GM19324 (cell line): ENCODE results near the gene SEMA4C.
A peak's percentile ranks its signal among the peaks of the same experiment; 100 is the strongest.
"Not testable (repeated sequence)": the region's sequence is repeated elsewhere in the genome, so short reads cannot be mapped to it uniquely, and the experiment has no call there.

Source experiments
- ATAC-seq: cut with Tn5 transposase; IDR thresholded peaks from one replicate; pipeline ENCODE4 v1.9.1; 2021; ENCODE audit warnings: mild to moderate bottlenecking, moderate library complexity; ENCODE audit not compliant: unreplicated experiment, low FRiP score

SEMA4C gene

DNA sequence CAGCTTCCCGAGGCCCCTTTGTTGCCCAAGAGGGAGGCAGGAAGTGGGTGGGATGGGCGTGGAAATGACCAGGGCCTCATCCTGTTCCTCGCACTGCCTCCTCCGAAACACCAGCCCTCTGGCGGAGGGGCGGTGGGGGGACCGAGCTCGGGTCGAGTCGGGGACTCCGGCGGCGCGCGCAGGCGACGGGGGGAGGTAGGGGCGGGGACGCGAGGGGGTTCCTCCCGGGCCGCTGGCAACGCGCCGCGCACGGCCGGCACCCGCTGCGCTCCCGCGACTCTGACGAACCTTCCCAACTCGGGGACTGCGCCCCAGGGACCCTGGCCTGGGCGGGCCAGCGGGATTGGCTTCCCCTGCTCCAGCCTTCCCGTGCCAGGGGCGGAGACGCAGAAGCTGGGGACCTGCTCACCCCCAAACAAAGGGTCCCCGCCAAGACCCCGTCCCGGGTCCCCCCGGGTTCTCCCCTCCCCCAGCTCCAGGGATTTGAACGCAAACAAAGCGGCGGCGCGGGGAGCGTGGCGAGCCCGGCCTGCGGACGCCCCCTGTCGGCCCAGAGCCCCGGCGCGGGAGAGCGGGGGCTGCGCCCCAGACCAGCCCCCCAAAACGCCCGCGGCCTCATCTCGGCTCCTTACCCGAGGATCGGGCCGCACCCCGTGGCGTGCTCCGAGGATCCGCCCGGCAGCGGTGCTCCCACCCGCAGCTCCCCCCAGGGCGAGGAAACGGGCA lies 1.2 kb downstream of the SEMA4C start:
- ATAC-seq, result no peak

DNA sequence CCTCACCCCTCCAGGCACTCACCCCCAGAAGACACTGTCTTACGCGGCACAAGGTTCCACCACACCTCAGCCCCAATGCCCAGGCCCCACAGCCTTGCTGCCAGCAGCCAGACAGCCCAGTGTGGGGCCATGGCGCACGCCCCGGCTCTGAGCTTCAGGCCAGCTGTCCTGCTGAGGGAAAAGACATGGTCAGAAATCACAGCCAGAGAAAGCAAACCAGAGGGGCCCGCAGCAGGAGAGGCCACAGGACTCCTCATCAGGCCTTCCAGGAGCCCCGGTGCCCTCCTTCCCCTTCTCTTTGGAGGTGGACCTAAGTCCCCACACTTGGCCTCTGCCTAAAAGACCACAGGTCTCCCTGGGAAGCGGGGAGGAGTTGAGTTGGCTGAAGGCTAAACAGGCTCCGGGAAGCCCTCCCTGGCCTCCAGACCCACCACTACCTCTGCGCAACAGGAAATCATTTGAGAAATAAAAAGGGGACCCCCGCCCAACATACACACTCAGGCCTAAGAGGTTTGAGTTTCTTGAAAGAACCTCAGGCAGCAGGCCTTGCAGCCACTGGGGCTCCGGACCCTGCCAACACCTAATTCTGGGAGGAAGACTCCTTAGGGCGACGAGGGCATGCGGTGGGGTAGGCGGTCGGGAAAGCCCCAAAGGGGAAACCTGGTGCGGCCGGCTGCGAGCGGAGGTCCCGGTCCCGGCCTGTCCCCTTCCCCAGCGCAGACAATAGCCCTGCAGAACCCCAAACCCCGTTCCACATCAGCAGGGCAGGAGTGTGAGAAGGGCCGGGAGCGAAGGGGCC lies 1.9 kb downstream of the SEMA4C start:
- ATAC-seq, result no peak

DNA sequence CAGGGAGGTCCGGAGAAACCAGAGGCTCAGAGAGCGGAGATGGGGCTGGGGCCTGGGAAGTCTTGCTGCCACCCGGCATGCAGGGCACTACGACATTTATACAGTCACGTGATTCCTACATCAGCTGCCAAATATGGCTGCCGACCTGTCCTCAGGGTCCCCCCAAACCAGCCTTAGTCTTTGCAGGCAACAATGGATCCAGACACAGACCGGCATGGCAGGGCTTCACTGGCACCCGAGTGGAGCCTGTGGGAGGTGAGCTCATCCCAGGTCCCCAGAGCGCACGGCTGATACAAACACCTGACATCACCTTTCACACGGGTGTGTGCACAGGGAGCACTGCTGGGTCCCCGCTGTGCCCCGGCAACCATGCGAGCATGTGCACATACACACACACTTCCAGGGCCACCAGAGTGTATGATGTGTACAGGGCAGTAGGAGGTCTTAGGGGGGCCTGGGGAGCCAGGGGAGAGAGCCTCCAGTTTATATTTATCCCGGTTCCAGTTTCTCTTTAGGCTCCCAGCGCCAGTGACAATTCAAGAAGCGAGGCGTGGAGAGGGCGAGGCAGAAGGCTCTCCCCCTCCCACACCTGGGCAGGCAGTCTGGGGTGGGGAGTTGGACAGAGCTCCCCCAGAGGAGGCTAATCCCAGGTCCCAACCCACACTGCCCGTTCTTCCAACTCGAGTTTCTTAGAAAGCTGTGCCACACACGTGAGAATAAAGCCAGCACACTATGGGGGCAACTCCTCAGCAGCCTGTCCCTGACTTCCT lies 2.7 kb downstream of the SEMA4C start:
- ATAC-seq, result no peak

DNA sequence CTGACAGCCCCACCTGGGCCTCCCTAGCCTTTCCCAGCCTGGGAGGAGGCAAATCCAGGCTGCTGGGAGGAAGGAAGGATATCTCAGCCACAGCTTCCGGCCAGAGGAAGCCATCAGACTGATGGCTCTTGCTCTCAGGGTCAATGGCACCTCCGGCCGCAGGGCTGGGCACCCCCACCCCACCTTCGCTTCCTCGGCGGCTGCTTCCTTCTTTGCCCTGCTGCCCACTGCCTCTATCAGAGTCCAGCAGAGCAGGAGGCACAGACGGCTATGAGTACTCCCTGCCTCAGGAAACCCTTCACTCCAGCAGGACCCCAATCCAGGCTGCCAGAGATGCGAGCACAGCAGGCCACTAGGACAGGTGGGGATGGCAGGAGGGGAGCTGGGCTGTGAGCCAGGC lies 3.3 kb downstream of the SEMA4C start:
- ATAC-seq, result no peak

DNA sequence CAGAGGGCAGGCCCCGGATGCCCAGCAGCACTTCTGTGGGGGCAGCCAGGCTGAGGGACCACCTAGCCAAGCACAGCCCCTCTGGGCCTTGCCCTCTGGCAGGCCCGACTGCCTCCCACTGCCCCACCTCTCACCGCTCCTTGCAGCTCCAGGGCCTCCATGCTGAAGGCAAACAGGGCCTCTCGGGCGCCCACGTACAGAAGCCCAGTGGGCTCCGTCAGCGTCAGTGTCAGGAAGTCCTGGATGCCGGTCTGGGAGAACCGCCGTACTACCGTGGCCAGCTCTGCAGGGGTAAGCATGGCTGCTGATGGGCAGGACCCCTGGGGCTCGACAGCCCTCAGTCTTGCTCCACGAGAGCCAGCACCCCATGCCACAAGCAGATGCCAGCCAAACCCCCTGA lies 3.7 kb downstream of the SEMA4C start:
- no peak for ATAC-seq

DNA sequence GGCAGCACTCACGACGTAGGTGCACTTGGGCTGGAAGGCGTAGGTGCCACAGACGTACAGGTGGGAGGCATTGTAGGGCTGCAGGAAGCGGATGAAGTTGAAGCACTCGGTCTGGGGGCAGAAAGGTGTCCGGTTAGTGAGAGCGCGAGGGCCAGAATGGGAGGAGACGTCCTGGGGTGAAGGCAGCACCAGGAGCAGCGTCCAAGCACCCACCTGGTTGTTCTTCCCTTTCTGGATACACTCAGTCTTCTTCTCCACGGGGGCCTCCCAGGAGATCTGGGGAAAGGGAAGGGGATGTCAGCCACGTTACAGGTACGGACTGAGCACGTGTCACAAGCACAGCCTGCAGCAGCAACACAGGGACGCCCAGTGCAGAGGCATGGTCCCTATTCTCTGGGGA lies 4.2 kb downstream of the SEMA4C start:
- ATAC-seq, result no peak

DNA sequence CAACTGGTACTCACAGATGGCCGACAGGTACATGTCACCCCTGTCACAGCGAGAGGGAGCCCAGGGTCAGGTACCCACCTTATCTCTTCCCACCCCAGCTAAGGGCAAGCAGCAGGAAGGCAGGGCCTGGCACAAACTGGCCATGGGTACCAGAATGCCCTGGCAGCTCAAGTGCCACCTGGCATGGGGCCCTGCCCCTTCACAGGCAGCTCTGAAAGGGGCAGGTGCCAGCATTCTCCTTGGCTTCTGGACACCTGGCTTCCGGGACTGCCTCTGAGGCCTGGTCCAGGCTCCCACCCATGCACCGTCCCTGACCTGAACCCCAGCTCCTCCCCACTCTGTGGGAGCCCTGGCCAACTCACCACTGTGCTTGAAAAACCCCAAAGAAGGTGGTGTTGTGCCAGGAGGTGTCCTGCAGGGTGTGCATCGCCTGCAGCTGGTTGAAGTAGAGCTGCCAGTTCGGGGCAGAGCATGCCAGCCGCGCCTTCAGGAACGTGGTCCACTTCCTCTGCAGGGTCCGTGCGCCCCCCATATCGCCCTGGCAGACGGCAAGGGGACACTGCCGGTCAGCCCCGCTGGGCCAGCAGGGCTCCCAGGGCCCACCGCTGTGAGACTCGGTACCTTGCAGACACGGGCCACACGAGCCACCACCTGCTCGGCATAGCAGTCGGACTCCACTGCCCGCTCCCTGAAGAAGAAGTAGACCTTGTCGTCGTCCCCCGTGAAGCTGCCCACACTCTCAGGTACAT lies 5.4 kb downstream of the SEMA4C start:
- ATAC-seq, result no peak

DNA sequence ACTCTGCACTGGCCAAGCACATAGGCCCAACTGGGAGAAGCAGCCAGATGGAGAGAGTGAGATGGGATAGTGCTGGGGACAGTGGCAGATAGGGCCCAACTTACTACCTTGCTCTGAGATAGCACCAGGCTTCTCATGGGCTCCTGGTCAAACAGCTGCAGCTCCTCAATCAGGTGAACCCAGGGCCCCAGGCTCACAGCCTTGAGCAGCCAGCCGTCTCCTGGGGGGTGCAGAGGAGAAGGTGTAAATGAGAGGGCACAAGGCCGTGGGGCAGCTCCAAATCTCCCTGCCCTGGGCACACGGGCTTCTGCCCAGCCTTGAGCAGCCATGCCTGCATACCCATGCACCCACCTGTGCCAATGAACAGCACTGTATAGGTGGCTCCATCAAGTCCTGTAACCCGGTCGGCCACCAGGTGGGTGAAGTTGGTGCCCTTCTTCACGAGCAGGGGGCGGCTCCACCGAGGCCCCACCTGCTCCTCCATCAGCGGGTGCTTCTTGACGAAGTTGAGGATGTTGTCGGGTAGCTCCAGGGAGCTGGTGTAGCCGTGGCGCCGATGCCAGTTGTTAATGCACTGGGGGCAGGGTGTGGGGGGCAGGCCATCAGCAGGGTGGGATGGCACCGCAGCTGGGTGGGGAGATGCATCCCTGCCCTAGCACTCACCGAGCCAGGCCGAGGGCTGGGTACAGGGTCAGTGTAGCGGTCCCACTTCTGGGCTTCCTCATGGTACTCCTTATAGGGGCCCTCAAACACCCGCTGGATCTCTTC lies 6.1 kb downstream of the SEMA4C start:
- no peak for ATAC-seq

DNA sequence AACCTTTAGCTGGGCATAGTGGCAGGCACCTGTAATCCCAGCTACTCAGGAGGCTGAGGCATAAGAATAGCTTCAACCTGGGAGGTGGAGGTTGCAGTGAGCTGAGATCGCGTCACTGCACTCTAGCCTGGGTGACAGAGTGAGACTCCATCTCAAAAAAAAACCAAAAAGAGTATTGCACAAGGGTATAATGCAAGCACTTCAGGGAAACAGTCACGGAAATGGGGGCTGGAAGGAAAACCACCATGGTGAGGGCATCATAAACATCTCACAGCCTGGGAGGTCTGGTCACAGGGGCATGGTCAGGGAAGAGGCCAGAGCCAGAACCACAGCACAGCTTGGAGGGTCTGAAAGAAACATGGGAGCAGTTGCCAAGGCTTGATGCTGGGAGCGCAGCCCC lies 6.8 kb downstream of the SEMA4C start:
- ATAC-seq, result not testable (repeated sequence)

DNA sequence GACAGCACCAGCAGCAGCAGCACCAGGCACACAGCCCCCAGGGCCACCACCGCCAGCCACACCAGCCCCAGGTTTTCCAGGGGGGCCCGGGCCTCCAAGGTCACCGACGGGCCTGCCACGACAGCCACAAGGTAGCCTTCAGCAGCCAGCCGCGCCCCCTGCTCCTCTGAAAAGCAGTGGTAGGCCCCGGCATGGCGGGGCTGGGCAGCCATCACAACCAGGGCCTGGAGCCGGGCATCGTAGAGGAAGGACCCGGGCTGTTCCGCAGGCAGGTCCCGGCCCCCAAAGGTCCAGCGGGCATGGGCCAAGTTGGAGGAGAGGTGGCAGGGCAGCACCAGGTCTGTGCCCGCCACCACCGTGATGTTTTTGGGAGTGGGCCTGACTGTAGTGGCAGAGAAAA lies 8.8 kb downstream of the SEMA4C start:
- no peak for ATAC-seq

DNA sequence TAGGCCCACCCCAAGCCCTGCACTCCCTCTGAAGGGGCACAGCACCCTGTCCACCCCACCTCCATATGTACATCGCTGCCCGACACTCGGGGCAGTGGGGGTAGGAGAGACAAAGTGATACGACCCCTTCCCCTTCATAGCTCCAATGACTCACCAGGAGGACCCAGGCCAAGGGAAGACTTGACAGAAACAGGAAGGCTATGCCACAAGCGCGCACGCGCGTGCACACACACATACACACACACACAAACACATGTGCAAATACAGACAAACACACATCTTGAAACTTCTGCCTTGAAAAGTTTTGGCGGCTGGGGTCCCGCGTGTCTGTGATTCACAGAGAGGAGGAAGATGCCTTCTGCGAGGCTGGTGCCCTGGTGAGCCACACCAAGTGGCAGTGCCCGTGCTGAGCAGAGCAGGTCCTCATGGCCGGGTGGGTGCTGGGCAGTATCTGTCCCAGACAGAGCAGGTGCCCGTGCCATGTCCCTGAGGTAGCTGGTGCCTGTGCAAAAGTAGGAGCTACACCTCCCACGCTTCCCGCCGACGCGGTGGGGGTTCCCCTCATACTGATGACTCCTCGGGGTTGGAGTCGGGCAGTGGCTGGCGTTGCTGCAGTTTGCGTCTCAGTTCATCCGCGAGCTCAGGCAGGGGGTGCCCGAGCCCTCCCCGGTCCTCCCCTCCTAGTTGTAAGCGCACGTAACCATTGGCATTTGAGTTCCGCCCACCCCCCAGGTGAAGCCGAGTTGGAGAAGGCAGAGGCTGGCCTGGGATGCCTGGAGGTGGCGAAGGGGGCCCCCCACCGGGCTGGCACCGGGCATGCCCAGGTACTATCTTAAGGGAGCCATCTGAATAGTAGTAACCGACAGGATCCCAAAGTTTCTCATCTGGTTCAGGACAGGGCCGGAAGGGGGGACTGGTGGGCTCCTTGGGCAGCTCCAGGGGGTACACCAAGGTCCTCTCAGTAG lies 9.5 kb downstream of the SEMA4C start:
- no peak for ATAC-seq

DNA sequence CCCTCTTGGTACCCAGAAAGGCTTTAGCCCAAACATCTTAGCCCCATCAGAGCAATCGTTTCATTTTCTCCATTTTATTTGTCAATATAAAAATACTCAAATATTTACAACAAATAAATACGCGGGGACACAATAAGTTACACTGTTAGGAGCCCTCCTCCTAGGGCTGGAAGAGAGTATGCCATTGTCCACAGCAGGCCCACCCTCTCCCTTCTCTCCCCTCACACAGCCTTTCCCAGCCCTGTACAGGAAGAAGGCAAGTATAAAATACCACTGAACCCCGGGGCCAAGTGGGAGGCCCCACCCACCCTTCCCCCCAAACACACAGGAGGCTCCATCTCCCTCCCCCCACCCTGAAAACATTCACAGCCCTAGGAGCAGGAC lies 10.2 kb downstream of the SEMA4C start:
- no peak for ATAC-seq

DNA sequence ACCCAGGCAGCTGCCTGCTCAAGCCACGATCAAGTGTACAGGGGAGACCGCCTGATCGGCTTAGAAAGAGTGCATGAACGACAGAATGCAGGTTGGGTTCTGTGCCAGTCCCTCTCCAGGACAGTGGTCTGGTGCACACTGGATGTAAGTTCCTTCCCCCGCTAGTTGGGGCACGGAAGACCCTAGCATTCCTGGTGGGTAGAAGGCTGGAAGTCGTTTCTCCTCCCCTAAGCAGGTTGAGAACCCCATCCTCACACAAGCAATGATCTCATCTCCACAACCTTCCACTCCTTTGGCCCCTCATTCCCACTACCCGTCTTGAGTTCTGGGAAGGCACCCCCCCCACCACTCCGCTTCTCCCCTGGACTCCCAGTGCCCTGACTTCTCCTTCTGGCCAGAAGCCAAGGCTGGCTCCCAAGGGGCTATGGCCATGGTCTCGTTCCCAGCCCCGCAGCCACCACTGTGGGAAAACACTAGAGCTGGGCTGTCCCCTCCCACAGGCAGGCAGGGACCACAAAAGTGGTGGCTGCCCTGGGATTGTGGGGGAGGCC lies 10.7 kb downstream of the SEMA4C start:
- no peak for ATAC-seq

DNA sequence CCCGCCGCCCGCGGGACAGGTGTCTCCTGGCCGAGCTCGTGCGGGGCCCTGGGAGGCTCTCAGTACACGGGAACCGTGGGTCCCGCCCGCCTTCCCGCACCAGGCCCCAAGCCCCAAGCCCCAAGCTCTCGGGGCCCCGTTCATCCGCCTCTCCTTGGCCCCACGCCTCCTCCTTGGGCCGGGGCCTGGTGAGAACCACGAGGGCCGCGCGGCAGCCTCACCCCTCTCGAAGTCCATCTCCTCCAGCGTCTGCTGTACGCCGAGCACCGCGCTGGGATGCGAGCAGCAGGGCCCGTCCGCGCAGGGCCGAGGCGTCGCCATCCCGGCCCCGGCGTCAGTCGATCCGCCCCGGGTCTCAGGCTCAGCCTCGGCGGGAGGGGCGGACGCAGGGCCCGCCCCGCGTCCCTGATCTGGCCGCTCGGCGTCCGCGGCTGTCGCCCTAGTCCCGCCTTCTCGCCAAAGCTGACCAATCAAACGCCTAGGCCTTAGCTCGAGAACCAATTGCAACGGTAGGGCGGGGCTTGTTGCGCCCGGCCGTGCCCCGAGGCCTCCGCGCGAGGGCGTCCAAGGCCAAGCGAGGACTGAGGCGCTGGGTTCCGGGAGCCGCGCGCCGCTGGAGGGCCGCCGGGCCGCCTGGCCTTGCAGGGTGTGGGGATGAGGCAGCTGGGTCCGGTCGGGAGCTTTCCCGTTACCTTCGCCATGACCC lies 12.1 kb downstream of the SEMA4C start, which contains the start of gene ANKRD39:
Gene ANKRD39, minus strand, starts transcription at position 350 of the 706 bp plus-strand sequence. Its CDS starts 29 bp downstream, at position 321.
- ATAC-seq, result peak; percentile 96

DNA sequence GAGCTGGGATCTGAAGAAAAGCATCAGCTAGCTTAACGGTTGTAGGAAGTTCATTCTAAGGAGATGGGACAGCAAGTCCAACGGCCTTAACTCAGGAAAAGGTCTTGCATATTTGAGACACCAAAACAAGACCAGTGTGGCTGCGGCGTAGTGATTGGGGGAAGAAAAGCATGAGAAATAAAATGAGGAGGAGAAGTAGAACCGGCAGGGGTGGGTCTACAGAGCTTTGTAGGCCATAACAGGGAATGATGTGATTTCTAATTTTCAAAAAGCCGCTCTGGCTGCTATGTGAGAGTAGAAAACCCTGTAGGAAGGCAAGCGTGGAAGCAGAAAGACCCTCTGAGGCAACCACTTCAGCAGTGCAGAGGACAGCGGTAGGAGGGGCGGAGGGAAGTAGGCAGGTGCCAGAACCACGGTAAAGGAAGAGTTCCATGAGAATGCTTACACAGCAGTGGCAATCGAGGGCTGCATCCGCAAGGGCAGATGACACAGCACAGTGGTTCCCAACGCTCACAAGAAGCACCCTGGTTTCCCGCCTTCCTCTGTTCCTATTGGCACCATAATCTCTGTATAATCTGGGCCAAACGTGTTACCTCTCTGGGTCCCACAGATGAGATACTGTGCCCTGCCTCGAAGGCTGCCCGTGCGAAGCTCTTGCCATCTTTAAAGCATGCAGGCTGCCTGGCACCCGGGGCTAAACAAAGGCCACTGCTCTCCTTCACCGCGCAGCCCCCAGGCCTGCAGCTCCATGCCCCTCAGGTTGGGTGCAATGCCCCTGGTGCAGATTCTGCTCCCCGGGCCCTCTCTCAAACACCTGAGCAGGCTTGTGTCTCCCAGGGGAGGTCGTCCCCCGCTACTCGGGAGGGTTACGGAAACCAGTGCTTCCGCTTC lies 12.9 kb downstream of the SEMA4C start:
- ATAC-seq, result peak; percentile 2

DNA sequence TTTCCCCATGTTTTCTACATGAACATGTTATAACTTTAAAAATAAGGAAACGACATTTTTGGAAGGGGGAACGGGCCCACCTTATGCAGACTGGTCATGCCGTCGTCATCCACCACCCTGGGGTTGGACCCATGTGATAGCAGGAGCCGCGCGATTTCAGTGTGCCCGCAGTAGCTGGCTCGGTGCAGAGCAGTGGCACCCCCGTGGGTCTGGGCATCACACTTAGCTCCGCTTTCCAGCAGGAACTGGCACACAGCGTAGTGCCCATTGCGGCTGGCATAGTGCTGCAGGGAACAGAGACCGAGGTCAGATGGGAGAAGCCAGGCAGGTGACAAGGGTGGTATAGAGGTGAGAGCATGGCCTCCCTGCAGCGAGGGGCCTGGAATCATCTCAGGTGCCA lies 16.6 kb downstream of the SEMA4C start:
- ATAC-seq, result no peak

DNA sequence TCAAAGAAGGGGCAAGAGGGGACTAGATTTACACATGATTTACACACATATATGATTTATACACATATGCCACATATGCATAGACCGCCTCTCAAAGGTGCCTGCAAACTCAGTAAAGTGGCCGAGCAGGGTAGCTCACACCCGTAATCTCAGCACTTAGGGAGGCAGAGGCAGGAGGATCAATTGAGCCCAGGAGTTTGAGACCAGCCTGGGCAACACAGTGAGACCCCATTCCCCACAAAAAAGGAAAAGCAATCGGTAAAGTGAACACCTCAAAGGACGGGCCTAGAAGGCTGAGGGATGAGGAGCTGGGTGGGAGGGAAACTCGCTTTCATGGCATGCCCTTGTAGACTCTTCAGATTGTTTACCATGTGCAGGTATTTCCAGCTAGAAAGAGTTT lies 17.2 kb downstream of the SEMA4C start:
- ATAC-seq, result no peak
